ENCODE results near the gene ATF4. TPM values are rescaled to one million over a fixed set of nuclear protein-coding genes. Genes with fewer than 3 reads are reported as not detected.

The ATF4 gene
- total RNA-seq, 4 donors from 2014 or later: 214 to 336 (median 309) TPM

GRCh38 chr22:39536711-39537110 is 16.3 kb downstream of the ATF4 start:
- intact Hi-C loops (cut with DNase I; ENCODE audit: low total_unique reads): loop anchor here (10.0 kb wide), 2 partner anchors 488 to 808 kb away; partner anchors contain the start of gene ADSL
- no peak for DNase-seq (ENCODE audit: low spot score in 2 of 2)
- 47 to 52% methylated on average over 8 of the region's 8 CpGs for WGBS, 2 donors
- no peak overlapping the region for H3K4me3 ChIP-seq (ENCODE audit: low read depth, poor library complexity, severe bottlenecking)
- TF ChIP-seq CTCF (IDR thresholded peaks at IDR 0.05): no peak
- TF ChIP-seq POLR2A (IDR thresholded peaks at IDR 0.05): no peak

- WGBS, 2 donors: 64 to 77% methylated on average over 2 of the region's 2 CpGs
- no peak for TF ChIP-seq POLR2A (IDR thresholded peaks at IDR 0.05)
- TF ChIP-seq CTCF (IDR thresholded peaks at IDR 0.05): no peak
- intact Hi-C loops (cut with DNase I; ENCODE audit: low total_unique reads): loop anchor here (10.0 kb wide), 2 partner anchors 487 to 807 kb away; partner anchors contain the start of gene ADSL
- H3K4me3 ChIP-seq (ENCODE audit: low read depth, poor library complexity, severe bottlenecking): no peak overlapping the region
- DNase-seq (ENCODE audit: low spot score in 2 of 2): no peak
Measured at GRCh38 chr22:39537975-39538374, 17.6 kb downstream of the ATF4 start.

GRCh38 chr22:39543095-39543494 is 22.7 kb downstream of the ATF4 start:
- WGBS, 2 donors: 18 to 19% methylated on average over 11 of the region's 11 CpGs
- TF ChIP-seq CTCF (IDR thresholded peaks at IDR 0.05): no peak
- no peak for TF ChIP-seq POLR2A (IDR thresholded peaks at IDR 0.05)
- intact Hi-C loops (cut with DNase I; ENCODE audit: low total_unique reads): no loop called here
- no peak overlapping the region for H3K4me3 ChIP-seq (ENCODE audit: low read depth, poor library complexity, severe bottlenecking)
- no peak for DNase-seq (ENCODE audit: low spot score in 2 of 2)

GRCh38 chr22:39545386-39546365 is 25.3 kb downstream of the ATF4 start:
- no peak for DNase-seq (ENCODE audit: low spot score in 2 of 2)
- TF ChIP-seq CTCF (IDR thresholded peaks at IDR 0.05) (no peak), POLR2A (IDR thresholded peaks at IDR 0.05) (no peak)
- intact Hi-C loops (cut with DNase I; ENCODE audit: low total_unique reads): no loop called here

GRCh38 chr22:39546889-39547586 is 26.7 kb downstream of the ATF4 start:
- intact Hi-C loops (cut with DNase I; ENCODE audit: low total_unique reads): no loop called here
- WGBS, 2 donors: 42 to 46% methylated on average over 5 of the region's 5 CpGs

More at GRCh38 chr22:39545386-39546365, 25.3 kb downstream of the ATF4 start:
- H3K4me3 ChIP-seq (ENCODE audit: low read depth, poor library complexity, severe bottlenecking): no peak overlapping the region
- WGBS, 2 donors: 26 to 39% methylated on average over 33 to 39 of the region's 39 CpGs

More at GRCh38 chr22:39546889-39547586, 26.7 kb downstream of the ATF4 start:
- no peak overlapping the region for H3K4me3 ChIP-seq (ENCODE audit: low read depth, poor library complexity, severe bottlenecking)
- TF ChIP-seq POLR2A (IDR thresholded peaks at IDR 0.05) (no peak), CTCF (IDR thresholded peaks at IDR 0.05) (no peak)
- no peak for DNase-seq (ENCODE audit: low spot score in 2 of 2)

Data from lower leg skin (tissue), 4 donors.